GM18505 (cell line): ENCODE measurements around the gene NECAB3.

Experiments
- ATAC-seq: cut with Tn5 transposase; IDR thresholded peaks from one replicate; pipeline ENCODE4 v1.9.1; 2021; ENCODE audit not compliant: unreplicated experiment
- POLR2A ChIP-seq: IDR thresholded peaks from 4 replicates; pipeline ENCODE4 v1.6.1; 2011; ENCODE audit warnings: borderline replicate concordance; ENCODE audit not compliant: insufficient read depth, insufficient read length; ENCODE audit errors: extremely low read depth

The NECAB3 gene

GRCh38 chr20:33674294-33675135 lies at the start of gene NECAB3:
Gene NECAB3, minus strand, starts transcription at chr20:33674428. Its CDS starts 76 bp downstream, at chr20:33674352.
- ATAC-seq: peak; percentile 65
- TF ChIP-seq POLR2A: peak; percentile 60

- no peak for TF ChIP-seq POLR2A
- ATAC-seq: no peak
Observed at GRCh38 chr20:33721391-33722140, 47.3 kb upstream of the NECAB3 start.

DNA sequence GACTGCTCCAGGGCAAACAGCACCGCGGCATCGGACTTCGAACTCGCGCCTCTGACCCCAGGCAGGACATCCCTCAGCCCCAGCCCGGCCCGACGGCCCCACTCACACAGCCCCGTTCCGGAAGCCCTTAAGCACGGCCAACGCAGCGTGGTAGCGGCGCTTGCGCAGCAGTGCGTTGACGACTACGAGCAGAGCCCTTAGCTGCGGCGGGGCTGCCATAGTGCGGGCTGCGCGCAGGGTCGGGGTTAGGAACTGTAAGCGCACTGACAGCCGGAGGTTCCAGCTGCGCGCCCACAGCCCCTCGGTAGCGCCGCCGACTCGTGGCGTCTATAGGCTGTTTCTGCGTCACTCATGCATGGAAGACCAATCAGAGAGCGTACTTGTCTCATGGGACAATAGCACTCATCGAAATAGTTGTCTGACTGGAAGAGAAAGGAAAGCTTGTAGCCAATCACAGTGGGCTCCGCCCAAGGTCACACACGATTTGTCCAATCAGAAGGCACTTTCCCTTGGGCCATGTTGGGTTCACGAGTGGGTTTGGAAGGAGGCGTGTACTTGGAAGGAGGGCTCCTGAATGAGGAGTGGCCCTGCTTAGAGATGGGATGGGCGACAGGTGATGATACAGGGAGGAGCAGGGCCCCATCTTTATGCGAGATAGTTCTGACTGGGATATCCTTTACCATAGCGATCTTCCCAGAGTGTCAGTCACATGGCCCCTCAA lies 45.9 kb upstream of the NECAB3 start, which contains the start of gene PXMP4:
Gene PXMP4, minus strand, starts transcription at position 322 of the 721 bp plus-strand sequence. Its CDS starts 103 bp downstream, at position 219.
- peak; percentile 65 for TF ChIP-seq POLR2A
- ATAC-seq: peak; percentile 91

DNA sequence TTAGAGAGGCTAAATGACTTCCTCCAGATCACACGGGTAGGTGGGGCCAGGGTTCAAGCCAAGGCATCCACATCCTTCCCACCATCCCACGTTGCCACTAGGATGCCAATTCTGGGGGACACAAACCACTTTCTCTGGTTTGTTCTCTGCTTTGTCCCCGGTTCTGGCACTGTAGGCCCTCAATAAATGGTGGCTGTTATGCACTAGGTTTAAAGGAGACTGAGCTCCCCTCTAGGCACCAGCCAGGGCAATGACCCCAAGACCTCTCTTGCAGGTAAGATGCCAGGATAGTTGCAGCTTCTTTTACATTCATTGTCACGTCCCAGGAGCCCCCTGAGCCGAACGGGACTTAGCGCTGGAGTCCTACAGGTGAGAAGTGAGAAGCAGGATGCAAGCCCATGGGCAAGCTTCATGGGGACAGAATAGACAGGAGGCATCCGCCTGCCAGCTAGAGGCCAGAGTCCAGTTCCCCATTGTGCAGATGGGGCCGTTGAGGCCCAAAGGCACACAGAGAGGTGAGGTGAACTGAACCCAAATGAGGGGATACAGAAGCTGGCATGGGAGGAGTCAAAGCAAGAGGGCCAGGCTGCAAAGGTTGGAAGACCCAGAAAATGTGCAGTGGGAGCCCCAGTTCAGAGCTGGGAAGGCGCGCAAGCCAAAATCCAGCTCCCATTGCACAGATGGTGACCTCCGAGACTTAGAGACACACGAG lies 45.2 kb upstream of the NECAB3 start:
- no peak for ATAC-seq

DNA sequence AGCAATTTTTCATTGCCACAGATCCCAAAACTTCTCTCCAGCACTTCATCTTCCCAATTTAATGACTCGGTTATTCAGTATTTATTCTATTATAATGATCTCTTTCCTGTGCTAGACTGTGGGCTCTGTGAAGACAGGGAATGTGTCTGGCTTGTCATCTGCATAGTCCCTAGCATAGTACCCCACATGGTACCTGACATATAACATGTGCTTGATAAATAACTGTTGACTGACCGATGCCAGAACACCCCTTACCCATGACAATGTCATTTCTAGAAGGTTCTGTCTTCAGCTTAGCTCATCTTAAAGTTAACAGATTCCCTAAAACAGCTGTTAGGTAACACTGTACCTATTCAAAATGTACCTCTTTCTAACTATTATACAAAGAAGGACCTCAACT lies 42.3 kb upstream of the NECAB3 start:
- ATAC-seq: no peak
- TF ChIP-seq POLR2A: no peak

More for the DNA sequence above, 45.2 kb upstream of the NECAB3 start:
- TF ChIP-seq POLR2A: no peak

DNA sequence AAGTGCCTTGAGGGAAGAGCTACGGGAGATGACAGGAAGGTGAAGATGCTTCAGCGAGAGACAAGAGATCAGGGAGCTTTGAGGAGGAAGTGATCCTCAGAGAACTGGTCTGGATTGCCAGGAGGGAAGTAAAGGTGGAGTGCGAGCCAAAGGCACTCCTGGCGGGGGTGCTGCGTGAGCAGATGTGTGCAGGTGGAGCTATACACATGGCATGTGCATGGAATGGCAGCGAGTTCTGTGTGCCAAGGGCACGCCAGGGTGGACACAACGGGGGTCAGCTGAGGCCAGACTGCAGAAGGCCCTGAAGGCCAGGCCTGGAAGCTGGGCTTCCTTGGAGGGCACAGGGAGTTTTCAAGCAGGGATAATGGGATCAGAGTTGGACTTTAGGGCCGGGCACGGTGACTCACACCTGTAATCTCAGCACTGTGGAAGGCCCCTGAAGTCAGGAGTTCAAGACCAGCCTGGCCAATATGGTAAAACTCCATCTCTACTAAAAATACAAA lies 39.7 kb upstream of the NECAB3 start:
- ATAC-seq: no peak
- no peak for TF ChIP-seq POLR2A

DNA sequence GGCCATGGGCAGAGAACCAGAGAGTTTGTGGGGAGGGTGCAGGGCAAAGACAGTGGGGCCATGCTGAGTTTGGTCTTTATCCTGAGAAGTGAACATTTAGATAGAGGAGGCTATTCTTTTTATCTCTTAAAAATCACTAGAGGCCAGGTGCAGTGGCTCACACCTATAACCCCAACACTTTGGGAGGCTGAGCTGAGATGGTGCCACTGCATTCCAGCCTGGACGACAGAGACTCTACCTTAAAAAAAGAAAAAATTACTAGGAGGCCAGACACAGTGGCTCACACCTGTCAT lies 37.2 kb upstream of the NECAB3 start:
- no peak for ATAC-seq
- no peak for TF ChIP-seq POLR2A

- TF ChIP-seq POLR2A: no peak
- no peak for ATAC-seq
Observed at GRCh38 chr20:33710681-33711445, 36.6 kb upstream of the NECAB3 start.

DNA sequence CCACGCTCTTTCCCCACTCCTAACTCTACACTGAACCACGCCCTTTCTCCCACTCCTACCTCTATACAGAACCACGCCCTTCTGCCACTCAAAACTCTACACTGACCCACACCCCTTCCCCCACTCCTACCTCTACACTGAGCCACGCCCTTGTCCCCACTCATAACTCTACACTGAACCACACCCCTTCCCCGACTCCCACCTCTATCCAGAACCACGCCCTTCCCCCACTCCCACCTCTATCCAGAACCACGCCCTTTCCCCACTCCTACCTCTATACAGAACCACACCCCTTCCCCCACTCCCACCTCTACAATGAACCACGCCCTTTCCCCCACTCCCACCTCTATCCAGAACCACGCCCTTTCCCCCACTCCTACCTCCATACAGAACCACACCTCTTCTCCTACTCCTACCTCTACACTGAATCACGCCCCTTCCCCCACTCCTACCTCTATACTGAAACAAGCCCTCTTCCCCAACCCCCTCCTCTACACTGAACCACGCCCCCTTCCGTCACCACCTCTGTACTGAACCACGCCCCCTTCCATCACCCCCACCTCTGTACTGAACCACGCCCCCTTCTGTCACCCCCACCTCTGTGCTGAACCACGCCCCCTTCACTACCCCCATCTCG lies 35.8 kb upstream of the NECAB3 start:
- no peak for TF ChIP-seq POLR2A
- ATAC-seq: no peak

DNA sequence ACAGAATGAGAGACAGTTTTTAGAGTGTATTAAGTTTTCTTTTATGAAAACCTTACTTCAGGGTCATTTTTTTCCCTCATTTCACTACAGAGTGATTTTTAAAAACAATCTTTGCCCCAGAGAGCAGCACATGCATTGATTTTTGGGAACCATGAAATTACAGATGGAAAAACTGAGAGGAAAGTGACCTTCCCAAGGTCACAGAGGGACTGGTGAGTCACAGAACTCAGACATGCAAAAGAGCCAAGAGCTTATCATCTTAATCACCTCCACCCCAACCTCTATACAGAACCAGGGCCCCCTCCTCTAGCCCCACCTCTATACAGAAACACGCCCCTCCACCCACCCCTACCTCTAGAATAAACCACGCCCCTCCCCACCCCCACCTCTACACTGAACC lies 35.2 kb upstream of the NECAB3 start:
- TF ChIP-seq POLR2A: no peak
- ATAC-seq: no peak

- TF ChIP-seq POLR2A: no peak
- no peak for ATAC-seq
Observed at GRCh38 chr20:33707668-33708067, 33.4 kb upstream of the NECAB3 start.
